NCI-H128 (cell line): ENCODE data around the gene DLGAP4.

Source experiments
- DNase-seq: peaks from one replicate; lab custom pipeline; 2025; ENCODE audit not compliant: unreplicated experiment; lab: John Stamatoyannopoulos, UW

The DLGAP4 gene

DNA sequence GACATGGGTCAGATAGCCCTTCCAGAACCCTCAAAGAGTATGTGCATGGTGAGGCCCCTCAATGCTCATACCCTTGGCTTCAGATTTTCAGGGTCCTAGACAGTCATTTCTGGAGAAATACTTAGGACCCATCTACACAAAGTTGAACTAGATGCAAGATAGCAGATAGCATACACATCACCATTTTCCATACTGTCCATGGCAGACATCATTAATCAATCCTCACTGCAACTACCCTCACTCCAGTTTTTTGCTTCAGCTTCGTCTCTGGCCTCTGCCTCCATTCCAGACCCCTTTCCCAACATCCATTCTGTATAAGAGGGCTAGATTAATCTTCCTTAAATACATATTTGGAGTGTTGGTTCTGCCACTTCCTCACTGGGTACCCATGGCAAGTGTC is 139.7 kb downstream of the DLGAP4 start:
- DNase-seq = no peak

DNA sequence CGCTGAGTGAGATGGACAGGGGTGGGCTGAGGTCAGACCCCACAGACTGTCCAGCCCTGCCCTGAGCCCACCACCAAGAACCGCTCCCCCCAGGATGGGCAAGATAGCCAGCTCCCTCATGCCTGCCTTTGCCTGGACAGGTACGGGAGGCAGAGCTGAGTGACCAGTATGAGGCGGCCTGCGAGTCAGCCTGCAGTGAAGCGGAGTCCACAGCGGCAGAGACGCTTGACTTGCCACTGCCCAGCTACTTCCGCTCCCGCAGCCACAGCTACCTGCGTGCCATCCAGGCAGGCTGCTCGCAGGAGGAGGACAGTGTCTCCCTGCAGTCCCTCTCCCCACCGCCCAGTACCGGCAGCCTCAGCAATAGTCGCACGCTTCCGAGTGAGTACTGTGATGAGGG is 140.4 kb downstream of the DLGAP4 start:
- DNase-seq = no peak

DNA sequence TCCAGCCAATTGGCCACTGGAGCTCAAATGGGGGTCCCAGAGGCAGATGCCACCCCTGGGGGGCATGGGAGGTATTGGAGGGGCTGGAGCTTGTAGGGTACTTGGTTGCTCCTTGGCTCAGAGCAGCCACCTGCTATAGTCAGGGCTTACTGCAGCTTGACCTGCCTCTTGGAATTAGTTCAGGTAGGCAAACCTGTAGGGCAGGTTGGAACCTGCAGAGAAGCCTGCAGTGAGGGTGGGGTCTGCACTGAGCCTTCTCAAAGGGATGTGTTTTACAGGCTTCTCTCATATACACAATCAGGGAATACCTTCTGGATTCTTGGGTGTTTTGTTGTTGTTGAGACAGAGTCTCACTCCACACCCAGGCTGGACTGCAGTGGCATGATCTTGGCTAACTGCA is 141.0 kb downstream of the DLGAP4 start:
- no peak for DNase-seq

DNA sequence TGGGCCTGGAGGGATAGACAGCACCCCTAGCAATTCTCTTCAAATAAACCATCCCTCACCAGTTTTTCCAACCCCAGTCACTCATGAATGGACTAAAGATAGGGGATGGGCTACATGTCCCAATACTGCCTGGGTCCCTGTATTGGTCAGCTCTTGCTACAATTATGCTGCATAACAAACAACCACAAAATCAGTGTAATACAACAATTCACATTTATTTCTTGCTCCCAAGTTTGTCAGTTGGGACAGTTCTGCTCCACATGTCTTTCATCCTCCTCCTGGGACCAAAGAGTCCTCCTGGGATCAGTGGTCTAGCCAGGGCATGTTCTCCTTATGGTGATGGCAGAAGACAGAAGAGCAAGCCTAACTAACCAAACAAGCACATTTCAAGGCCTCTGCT is 143.5 kb downstream of the DLGAP4 start:
- DNase-seq = no peak

DNA sequence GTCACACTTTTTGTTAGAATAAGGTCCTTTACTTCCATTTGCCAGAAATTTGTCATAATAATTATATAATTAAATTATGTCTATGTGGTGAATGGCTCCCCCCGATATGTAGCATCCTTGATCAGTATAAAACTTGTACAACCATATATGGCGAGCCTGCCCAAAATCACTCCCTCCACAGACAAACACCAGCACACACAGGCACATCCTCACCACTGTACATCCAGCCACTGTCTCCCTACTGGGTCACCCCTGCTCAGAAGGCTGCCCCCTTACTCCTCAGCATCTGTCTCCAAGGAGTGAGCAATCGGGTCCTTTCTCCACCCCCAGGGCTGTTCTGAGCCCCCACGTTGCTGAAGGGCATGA is 148.2 kb downstream of the DLGAP4 start:
- no peak for DNase-seq

DNA sequence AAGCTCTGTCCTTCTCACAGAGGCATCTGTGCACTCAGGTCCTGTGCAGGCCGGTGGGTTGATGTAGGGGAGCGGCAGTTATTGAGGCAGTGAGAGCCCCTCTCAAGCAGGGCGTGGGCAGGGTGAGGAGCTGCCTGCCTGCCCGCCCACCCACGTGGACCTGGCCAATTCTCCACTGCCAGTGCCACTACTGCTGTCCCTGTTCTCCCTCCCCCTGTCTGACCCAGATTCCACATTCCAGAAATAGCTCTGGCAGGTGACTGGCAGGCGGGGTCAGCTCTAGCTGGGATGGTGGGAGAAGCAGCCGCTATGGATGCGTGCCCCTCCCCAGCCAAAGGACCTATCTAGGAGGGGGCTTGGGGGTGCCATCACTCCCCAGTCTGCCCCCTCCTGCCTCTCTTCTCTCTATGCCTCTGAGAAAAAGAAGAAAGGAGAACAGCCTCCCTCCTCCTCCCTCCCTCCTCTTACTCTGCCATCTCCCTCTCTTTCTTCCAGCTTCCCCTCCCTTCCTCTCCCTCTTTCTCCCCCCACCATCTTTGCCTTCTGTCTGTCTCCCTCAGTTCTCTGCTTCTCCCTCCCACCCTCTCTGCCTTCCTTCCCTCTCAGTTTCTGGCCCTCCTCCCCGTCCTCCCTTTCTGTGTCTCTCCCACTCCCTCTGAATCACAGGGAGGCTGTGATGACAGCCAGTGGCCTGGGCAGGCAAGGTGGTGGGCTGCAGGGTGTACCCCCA is 148.7 kb downstream of the DLGAP4 start:
- DNase-seq = no peak

DNA sequence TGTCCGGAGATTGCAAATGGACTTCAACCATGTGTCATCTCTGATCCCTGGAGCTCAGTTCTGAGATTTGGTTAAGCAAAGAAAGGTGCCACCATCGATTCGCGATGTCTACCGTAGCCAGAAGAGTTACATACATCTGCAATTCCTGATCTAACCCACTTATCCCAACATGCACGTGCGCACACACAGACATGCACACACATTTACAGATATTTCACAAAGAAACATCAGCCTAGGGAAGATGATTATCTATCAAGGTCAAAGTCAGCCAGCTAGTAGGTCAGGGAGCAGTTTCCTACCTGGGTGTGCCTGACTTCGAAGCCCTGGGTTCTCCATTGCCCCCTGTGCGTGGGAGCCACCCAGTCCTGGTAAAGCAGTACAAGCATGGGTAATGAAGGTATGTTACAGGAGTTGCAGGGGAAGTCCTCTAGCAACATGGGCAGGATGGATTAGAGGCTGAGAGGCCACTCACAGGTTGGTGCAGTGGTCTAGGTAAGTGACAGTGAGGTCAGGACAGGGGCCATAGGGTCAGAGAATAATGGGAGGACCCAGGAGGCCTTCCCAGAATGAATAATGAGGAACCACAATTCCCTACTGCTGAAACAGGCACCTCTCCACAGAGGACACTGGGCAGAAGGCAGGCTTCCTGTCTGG is 150.0 kb downstream of the DLGAP4 start:
- no peak for DNase-seq

DNA sequence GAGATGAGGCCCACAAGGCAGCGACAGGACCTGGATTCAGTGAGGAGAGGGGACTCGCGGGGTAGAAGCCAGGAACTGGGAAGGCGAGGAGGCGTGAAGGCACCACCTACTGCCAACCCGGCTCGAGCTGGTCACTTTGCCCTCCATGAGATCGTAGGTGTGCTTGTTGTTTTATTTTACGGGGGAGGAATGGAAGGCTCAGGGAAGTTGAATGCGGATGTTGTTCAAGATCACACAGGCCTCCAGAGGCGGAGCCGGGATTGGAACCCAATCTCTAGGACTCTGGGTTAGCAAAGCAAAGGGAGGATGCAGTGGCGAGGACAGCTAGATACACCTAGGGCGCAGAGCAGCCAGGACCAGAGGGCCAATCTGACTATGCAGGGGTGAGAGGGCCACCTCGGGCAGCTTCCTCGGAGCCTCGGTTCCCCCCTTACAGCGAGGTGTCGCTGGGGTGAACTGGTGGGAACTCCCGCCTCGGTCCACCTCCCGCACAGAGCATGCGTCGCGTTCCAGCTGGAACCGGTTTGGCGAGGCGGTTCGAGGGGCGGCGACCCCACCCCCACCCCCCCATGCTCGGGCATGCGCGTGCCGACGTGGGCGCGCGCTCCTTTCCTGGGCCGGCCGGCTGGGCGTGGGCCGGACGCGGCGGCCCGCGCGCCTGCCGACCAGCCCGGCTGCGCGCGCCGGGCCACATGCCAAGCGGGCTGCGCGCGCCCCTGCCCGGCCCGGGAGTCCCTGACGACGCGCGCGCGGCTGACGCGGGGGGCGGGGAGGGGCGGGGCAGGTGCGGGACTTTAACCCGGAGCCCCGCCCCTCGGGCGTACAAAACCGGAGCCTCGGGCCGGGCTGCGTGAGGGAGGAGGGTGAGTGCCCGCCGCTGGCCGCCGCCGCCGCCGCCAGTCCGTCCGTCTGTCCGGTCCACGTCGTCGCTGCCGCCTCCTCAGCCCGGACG is 154.8 kb downstream of the DLGAP4 start:
- peak; percentile 94 for DNase-seq

DNA sequence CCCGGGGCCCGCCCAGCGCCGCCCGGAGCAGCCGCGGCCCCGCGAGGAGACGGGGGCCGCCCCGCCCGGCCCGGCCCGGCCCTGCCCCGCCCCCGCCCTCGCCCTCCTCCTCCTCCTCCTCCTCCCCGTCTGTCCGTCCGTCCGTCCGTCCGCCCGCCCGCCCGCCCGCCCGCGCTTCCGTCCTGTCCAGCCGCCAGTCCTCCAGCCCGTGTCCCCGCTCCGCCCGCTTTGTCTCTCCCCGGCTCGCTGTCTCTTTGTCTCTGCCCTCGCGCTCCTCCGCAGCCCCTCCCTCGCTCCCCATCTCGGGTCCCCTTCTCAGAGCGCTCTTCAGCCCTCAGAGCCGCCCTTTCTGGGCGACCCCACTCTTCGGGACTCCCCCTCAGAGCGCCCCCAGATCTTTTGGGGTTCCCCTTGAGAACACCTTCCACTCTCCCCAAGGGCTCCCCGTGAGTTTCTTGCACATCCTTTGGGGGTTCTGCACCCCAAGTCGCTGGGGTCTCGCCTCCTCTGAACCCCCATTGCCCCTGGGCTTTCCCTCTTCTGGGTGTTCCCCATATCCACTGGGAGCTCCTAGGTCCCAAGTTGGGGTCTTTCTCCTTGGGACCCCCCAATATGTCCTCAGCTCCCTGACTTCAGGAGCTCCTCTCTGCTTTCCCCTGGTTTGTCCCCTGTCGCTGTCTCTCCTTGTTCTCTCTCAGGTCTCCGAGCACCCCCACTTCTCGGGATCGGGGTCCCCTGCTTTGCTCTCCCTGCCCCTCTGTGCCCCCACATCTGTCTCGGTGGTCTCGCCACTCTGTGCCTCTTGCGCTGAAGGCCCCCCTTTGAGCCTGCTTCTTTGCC is 155.7 kb downstream of the DLGAP4 start:
- no peak for DNase-seq

DNA sequence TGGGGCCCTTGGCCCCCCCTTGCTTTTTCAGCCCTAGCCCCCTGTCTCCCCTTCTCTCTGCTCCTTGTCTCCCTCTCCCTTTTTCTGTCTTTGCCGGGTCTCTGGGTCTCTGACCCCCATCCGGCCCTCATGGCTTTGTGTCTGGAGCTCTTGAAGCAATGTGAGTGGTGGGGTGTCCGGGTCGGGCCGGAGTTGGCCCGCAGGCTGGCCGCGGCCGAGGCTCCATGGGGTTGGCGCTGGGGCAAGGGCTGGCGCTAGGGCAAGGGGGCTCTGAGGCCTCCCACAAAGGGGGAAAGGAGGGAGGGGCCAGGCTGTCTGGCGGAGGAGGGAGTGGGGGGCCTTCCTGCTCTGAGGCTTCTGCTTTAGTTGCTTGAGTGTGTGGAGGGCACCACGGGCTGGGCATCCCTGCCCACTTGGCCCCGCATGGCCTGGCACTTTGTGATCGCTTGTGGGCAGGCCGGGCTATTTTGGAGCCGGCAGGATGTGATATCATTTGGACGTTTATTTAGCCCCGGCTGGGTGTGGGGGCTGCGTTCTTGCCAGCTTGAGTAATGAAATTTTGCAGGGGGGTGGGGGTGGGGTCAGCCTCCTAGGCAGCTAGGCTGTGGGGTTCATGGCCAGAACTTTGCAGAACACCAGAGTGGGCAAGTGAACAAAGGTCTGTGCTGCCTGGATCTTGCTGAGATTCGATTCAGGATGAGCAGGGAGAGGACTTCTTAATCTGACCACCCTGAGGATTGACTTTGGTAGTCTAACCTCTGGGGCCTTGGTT is 156.5 kb downstream of the DLGAP4 start:
- no peak for DNase-seq

DNA sequence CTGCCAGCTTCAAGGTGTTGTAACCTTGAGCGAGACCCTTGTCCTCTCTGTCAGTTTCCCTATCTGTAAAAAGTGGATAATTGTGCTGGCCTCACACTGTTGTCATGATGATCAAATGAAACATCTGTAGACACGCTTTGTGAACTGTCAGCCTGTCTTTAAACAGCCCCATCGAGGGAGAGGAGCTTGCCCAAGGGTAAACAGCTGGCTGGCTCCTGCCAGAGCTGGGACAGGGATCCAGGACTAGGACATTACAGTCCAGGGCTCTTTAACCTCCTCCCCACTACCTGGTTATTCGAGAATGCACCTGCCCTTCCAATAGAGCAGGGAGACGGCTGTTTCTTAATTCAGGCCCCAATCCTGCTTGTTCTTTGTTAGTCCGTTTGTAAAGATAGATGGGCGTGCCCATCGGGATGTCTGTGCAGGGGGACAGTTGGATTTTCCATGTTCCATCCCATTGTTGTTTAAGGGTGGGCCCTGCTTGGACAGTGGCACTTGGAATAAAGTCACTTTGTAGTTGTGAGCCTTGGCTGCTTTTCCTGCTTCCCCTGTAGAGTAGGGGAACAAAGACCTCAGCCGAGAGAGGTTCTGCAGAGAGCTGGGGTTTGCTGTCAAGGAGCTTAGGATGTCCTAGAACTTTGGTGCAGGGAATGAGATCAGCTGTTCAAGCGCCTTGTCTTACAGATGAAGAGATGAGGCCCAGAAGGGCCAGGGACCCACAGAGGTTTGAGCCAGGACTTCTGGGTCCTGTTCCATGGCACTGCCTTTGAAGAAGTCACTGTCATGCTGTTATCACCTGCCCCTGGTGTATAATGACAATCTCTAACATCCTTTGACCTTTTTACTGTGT is 157.3 kb downstream of the DLGAP4 start:
- DNase-seq = no peak

DNA sequence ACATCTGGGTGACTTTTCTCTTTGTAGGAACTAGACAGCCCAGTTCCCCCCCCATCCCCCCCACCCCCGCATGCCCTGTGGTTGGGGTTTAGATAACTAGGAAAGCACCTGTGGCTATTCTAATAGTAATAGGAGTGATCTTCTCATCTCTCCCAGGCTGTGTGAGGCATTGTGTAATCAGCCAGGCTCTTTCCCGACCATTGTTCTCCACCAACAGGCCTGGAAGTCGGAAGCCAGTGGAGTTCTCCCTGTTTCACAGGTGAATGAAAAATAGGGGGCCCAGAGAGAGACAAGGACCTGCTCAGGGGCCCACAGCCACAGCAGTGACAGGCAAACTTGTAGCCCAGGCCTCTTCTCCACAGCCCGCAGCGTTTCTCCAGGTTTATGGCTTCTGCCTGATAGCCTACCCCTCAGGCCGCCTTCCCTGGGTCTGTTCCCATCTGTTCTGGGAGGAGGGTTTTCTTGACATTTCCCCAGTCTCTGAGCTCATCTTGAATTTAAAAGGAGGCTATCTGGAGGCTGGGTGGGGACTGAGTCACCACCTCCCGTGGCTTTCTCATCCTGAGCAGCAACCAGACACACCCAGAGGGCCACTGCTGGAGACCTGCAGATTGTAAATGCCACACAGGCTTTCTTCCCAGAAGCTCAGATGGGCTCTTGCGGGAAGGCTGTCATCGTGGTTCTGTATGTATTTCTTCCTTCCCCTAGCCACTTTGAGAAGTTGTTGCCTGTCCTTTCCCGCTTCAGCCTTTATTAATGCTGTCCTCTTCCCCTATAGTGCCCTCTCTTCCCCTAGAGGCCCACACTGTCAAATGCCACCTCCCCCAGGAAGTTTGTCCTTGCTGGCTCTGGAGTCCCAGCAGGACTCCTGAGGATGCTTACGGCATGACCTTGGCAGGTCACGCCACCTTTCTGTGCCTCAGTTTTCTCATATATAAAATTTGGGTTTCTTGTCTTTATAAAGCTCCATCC is 159.3 kb downstream of the DLGAP4 start:
- no peak for DNase-seq

DNA sequence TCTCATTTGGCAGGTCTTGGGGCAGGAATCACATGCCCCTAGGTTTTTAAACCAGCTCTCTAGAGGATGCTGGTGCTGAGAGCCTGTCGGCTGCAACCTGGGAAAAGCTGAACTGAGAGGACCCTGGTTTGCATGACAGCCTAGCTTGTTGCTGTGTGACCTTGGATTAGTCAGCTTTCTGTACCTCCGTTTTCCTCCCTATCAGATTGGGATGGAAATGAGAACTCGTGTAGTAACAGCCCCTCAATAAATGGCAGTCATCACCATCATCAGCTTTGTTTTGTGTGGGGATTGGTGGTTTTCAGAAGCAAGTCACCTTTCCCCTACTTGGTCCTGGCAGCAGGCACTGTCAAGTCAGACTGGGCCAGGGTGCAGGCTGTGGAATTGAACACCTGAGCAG is 159.9 kb downstream of the DLGAP4 start:
- no peak for DNase-seq

DNA sequence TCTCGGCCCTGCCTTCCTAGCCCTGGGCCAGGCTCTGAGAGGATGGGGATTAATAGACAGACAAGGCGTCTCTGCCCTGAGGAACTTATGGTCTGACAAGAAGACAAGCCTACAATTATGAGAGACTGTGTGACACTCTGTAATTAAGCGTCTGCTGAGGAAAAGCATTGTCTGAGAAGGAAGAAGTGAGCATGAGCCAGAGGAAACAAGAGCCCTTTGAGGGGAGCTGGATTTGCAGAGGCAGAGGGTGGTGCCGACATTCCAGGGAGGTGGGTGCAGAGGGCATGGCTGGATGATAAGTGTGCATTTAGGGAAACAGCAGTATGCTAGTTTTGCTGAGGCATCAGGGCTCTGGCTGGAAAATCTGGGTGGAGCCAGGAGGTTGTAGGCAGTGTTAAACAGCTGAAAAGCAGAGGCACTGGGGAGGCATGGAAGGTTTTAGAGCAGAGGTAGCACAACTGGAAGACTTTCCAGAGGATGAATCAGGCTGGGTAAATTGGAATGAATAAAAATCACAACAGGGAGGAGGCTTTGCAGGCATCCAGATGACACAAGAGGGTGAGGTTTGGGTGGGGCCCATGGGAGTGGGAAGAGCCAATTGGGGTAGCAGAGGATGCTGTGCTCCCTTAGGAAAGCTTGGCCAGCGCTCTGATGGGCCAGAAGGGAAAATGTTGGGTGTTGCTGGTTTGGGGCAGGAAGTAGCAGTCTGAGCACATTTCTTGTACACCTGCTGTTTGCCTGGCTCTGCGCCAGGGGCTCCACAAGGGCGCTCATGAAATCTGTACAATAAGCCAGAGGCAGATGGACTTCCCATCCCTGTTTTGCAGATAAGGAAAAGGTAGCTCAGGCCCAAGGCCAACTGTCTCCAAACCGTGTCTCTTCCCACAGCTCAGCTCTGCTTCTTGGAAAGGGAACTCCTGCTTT is 161.2 kb downstream of the DLGAP4 start:
- no peak for DNase-seq

DNA sequence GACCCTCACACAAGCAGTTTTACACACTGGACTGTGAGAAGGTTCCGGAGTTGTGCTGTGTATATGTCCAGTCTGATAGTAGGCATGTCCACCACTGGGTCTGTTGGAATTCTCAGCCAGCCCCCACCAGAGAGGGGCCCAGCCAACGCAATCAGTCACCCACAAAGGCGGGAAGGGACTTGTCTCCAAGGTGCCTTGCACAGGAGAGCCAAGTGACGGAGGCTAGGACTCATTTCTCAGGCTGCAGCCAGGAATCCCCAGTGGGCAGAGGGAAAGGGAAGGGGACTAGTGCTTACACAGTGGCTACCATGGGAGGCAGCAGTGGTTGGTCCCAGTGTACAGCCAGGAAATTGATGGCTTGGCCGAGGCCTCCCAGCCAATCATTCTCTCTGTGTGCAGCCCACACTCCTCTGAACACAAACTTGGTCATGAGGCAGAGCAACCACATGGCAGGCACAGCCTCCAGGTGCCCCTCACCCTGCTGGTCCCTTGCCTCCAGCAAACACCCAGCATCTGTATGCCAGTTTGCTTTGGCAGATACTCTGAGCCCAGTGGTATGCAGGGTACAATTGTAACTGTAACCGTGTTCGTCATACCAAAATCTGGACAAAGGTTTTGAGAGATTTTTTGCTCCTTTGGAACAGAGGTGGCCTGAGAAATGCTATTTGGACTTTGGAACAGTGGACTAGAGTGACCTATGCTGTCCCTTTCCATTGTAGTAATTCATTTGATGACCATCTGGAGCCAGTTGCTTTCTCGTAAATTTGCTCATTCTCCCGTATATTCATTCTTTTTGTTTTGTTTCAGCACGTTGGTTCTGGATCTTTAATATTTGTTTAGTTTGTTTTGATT is 162.2 kb downstream of the DLGAP4 start:
- DNase-seq = no peak

DNA sequence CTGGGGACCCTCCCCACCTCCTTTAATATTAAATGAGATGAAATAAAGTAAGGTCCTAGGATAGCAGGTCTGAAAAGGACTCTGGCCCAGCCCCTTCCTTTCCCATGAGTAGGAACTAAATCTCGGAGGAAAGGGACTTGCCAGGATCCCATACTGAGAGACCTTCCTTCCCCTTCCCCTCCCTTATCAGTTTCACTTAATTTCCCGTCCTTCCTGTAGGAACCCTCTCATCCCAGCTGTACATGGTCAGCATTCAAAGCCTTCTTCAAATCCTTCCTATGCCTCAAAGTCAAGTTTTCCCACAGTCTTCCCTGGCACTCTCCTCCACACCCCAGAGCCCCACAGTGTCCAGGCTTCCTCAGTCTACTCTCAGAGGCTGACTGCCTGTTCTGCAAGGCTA is 163.8 kb downstream of the DLGAP4 start:
- DNase-seq = no peak
